HFFc6 (cell line): ENCODE data around the gene CFAP57. TPM values are rescaled to one million over a fixed set of nuclear protein-coding genes. Genes with fewer than 3 reads are reported as not detected.

Experiments
- DNase-seq: peaks from one replicate; pipeline ENCODE4 v3.0.0-alpha.2; 2018
- H3K27ac Mint-ChIP-seq: 2 replicates; pipeline ENCODE4 v1.8.0; 2020; ENCODE audit warnings: mild to moderate bottlenecking, mixed read lengths
- H3K27me3 Mint-ChIP-seq: 2 replicates; pipeline ENCODE4 v1.8.0; 2021; ENCODE audit warnings: mild to moderate bottlenecking, moderate library complexity, mixed read lengths; ENCODE audit not compliant: insufficient read depth
- H3K36me3 Mint-ChIP-seq: 2 replicates; pipeline ENCODE4 v1.8.0; 2021; ENCODE audit warnings: low read depth, mixed read lengths
- H3K4me1 Mint-ChIP-seq: 2 replicates; pipeline ENCODE4 v1.8.0; 2020; ENCODE audit warnings: low read depth, mixed read lengths
- H3K4me3 Mint-ChIP-seq: 2 replicates; pipeline ENCODE4 v1.8.0; 2020; ENCODE audit warnings: mild to moderate bottlenecking, moderate library complexity, mixed read lengths
- H3K9me3 Mint-ChIP-seq: 2 replicates; pipeline ENCODE4 v1.8.0; 2020; ENCODE audit warnings: mild to moderate bottlenecking, mixed read lengths
- total RNA-seq, 6 experiments: library from RNA; stranded (reverse); fragmentation: NEBNext Ultra II Directional; extraction: Animal tissue kit (Norgen Biotek cat#: 25700); gene quantifications; 2 replicates in 1 of 6; 3 replicates in 5 of 6; pipeline ENCODE4 v1.2.3, GENCODE V29; 2021
- TF ChIP-seq, protein P1 (sequence below): fragments of 200-600 bp; sonication (generic); IDR thresholded peaks from 2 replicates; pipeline ENCODE4 v1.5.0; 2021; ENCODE audit warnings: antibody characterized with exemption, mild to moderate bottlenecking

CFAP57 gene
- total RNA-seq, 6 experiments from 2014 or later: 0.14 to 0.75 (median 0.19) TPM

DNA sequence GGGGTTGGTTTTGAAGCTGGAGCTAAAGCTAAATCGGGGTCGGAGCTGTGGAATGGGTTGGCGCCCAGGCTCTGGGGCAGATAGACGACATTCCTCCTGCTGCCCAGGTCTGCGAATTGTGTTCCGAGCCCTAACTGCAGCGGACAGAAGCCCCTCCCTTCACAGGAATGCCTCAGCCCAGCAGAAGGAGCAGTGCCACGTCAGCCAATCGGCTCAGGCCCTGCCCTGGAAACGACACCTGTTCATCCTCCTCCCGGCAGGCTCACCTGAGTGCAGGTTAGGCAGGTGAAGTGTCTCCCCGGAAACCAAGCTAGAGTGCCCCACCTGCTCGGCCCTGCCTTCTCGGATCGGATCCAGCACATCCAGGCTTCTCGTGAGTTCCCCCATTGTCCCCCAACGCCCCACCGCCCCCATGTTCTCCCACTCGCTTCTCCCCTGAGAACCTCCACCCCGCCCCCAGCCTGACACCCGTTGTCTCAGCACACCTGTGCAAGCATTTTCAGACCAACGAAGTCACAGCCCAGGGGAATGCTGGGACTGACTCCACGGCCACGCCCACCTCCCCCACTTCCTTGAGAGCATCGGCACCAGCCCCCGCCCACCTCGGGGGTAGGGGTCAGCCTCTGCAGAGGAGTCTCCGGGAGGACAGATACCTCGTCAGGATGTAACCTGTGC lies 98.4 kb downstream of the CFAP57 start:
- Mint-ChIP-seq H3K9me3 (no peaks in the 10 kb centered on the region; the same call in 1 of the 2 replicates), H3K4me3 (no peak overlapping the region), H3K36me3 (no peaks in the 10 kb centered on the region), H3K4me1 (peaks cover 21% of the 10 kb centered on the region), H3K27me3 (peaks cover 8% of the 10 kb centered on the region), H3K27ac (no peak overlapping the region)
- DNase-seq: no peak
- TF ChIP-seq, protein P1, sequence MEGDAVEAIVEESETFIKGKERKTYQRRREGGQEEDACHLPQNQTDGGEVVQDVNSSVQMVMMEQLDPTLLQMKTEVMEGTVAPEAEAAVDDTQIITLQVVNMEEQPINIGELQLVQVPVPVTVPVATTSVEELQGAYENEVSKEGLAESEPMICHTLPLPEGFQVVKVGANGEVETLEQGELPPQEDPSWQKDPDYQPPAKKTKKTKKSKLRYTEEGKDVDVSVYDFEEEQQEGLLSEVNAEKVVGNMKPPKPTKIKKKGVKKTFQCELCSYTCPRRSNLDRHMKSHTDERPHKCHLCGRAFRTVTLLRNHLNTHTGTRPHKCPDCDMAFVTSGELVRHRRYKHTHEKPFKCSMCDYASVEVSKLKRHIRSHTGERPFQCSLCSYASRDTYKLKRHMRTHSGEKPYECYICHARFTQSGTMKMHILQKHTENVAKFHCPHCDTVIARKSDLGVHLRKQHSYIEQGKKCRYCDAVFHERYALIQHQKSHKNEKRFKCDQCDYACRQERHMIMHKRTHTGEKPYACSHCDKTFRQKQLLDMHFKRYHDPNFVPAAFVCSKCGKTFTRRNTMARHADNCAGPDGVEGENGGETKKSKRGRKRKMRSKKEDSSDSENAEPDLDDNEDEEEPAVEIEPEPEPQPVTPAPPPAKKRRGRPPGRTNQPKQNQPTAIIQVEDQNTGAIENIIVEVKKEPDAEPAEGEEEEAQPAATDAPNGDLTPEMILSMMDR: no peak

DNA sequence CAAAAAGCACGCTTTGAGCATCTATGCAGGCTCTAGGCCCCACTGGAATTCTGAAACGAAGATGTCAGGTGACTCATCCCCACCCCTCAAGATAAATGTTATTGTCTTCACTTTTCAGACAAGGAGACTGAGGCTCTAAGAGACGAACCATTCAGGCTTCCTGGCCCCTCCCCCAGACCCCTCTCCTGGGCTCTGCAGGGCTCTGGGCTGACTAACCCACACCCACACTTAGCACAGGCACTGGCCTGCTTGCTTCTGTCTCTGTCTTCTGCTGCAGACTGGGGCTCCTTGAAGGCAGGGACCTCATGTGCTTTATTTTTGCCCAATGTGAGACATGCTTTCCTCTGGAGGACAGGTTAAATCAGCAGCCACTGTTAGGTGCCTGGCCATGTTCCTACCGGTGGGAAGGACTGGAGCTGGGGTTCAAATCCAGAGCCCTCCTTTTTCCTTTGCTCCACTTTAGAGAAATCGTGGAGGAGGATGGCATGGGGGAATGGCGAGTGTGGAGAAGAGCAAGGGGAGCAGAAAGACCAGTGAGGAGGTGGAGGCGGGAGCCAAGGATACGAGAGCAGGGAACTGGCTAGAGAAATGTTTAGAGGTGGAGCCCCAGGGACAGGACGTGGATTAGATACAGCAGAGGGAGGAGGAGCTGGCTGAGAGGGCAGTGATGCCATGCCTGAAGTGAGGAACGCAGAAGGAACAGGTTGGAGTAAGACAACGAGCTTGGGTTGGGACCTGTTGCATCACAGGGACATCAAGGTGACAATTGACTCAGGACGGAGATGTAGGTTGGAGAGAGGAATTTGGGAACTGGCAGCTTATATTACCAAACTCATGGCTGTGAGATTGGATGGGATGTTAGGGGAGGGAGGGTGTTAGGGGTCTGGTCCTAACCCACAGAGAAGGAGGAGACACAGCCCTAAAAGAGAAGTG lies 99.3 kb downstream of the CFAP57 start:
- no peaks in the 10 kb centered on the region for H3K36me3 Mint-ChIP-seq
- TF ChIP-seq, protein P1: no peak
- H3K4me3 Mint-ChIP-seq: no peak overlapping the region
- H3K27ac Mint-ChIP-seq: no peak overlapping the region
- no peaks in the 10 kb centered on the region for H3K9me3 Mint-ChIP-seq
- DNase-seq: no peak
- peaks cover 6% of the 10 kb centered on the region for H3K27me3 Mint-ChIP-seq
- peaks cover 21% of the 10 kb centered on the region for H3K4me1 Mint-ChIP-seq

DNA sequence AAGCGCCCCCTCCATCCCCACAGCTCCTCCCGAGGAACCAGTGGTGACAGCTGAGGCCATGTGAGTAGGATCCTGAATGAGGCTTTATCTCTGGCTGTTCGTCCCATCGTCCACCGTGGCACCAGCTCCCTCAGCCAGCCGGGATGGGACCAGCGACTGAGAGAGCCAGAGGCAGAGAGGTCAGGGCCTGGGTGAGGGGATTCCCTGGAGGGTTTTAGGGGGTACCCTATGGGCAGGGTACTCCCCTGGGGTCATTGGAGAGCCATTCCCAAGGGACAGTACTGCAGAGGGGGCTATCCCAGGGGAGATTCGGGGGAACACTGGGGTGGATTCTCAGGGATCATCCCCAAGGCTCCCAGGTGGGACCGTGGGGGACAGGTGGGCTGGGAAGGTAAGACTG lies 100.0 kb downstream of the CFAP57 start:
- no peaks in the 10 kb centered on the region for H3K9me3 Mint-ChIP-seq
- TF ChIP-seq, protein P1: no peak
- no peak overlapping the region for H3K27ac Mint-ChIP-seq
- H3K4me1 Mint-ChIP-seq: peaks cover 17% of the 10 kb centered on the region
- no peak overlapping the region for H3K4me3 Mint-ChIP-seq
- peaks cover 7% of the 10 kb centered on the region for H3K27me3 Mint-ChIP-seq
- no peak for DNase-seq
- H3K36me3 Mint-ChIP-seq: no peaks in the 10 kb centered on the region

GRCh38 chr1:43272576-43273571 lies 100.7 kb downstream of the CFAP57 start:
- H3K9me3 Mint-ChIP-seq: no peaks in the 10 kb centered on the region
- TF ChIP-seq, protein P1: no peak
- DNase-seq: no peak
- H3K36me3 Mint-ChIP-seq: no peaks in the 10 kb centered on the region
- H3K4me1 Mint-ChIP-seq: peaks cover 10% of the 10 kb centered on the region
- H3K27me3 Mint-ChIP-seq: peaks cover 7% of the 10 kb centered on the region
- no peak overlapping the region for H3K4me3 Mint-ChIP-seq
- no peak overlapping the region for H3K27ac Mint-ChIP-seq

- peaks cover 7% of the 10 kb centered on the region for H3K27me3 Mint-ChIP-seq
- TF ChIP-seq, protein P1: no peak
- H3K27ac Mint-ChIP-seq: no peak overlapping the region
Observed at GRCh38 chr1:43273708-43274107, 101.6 kb downstream of the CFAP57 start.

More at GRCh38 chr1:43273708-43274107, 101.6 kb downstream of the CFAP57 start:
- no peak overlapping the region for H3K4me3 Mint-ChIP-seq
- DNase-seq: no peak
- no peaks in the 10 kb centered on the region for H3K9me3 Mint-ChIP-seq
- H3K4me1 Mint-ChIP-seq: peaks cover 10% of the 10 kb centered on the region
- H3K36me3 Mint-ChIP-seq: no peaks in the 10 kb centered on the region
